Measurements from ENCODE around the gene SLFN11.

SLFN11 gene

GRCh38 chr17:35373534-35373983 is at the start of gene SLFN11:
TSS of gene SLFN11 (minus strand) at chr17:35373621. CDS start at chr17:35363807, 9,814 bp downstream.
- no peak for TF ChIP-seq USF1 (IDR thresholded peaks at IDR 0.05)
- no peak for TF ChIP-seq TCF12 (IDR thresholded peaks at IDR 0.05; ENCODE audit: low read depth)
- no peak for TF ChIP-seq ZBTB7A (IDR thresholded peaks at IDR 0.05; ENCODE audit: low read depth)
- TF ChIP-seq MAX (IDR thresholded peaks at IDR 0.05): no peak
- no peak for TF ChIP-seq TAF1 (IDR thresholded peaks at IDR 0.05; ENCODE audit: low read depth)
- TF ChIP-seq YY1 (IDR thresholded peaks at IDR 0.05; ENCODE audit: low read depth): no peak
- no peak for TF ChIP-seq RAD21 (IDR thresholded peaks at IDR 0.05; ENCODE audit: low read depth)
- no peak for TF ChIP-seq REST (IDR thresholded peaks at IDR 0.05; ENCODE audit: low read depth)
- TF ChIP-seq EGR1 (IDR thresholded peaks at IDR 0.05): no peak

GRCh38 chr17:35416659-35417058 is 43.2 kb upstream of the SLFN11 start:
- TF ChIP-seq EGR1 (IDR thresholded peaks at IDR 0.05) (no peak), MAX (IDR thresholded peaks at IDR 0.05) (no peak), CREB1 (IDR thresholded peaks at IDR 0.05; ENCODE audit: low read depth) (no peak), ZBTB7A (IDR thresholded peaks at IDR 0.05; ENCODE audit: low read depth) (no peak), NFIC (IDR thresholded peaks at IDR 0.05) (no peak), REST (IDR thresholded peaks at IDR 0.05; ENCODE audit: low read depth) (no peak), FOXM1 (IDR thresholded peaks at IDR 0.05; ENCODE audit: borderline replicate concordance, low read depth) (no peak), TAF1 (IDR thresholded peaks at IDR 0.05; ENCODE audit: low read depth) (no peak), TCF12 (IDR thresholded peaks at IDR 0.05; ENCODE audit: low read depth) (no peak), TEAD4 (IDR thresholded peaks at IDR 0.05) (no peak), USF1 (IDR thresholded peaks at IDR 0.05) (no peak), RAD21 (IDR thresholded peaks at IDR 0.05; ENCODE audit: low read depth) (no peak), CEBPB (IDR thresholded peaks at IDR 0.05) (no peak), EP300 (IDR thresholded peaks at IDR 0.05; ENCODE audit: borderline replicate concordance) (no peak), YY1 (IDR thresholded peaks at IDR 0.05; ENCODE audit: low read depth) (no peak)

- TF ChIP-seq USF1 (IDR thresholded peaks at IDR 0.05) (no peak), TAF1 (IDR thresholded peaks at IDR 0.05; ENCODE audit: low read depth) (no peak), EP300 (IDR thresholded peaks at IDR 0.05; ENCODE audit: borderline replicate concordance) (no peak), TCF12 (IDR thresholded peaks at IDR 0.05; ENCODE audit: low read depth) (no peak), MAX (IDR thresholded peaks at IDR 0.05) (no peak), REST (IDR thresholded peaks at IDR 0.05; ENCODE audit: low read depth) (no peak), TEAD4 (IDR thresholded peaks at IDR 0.05) (no peak), ZBTB7A (IDR thresholded peaks at IDR 0.05; ENCODE audit: low read depth) (no peak), CEBPB (IDR thresholded peaks at IDR 0.05) (no peak), YY1 (IDR thresholded peaks at IDR 0.05; ENCODE audit: low read depth) (no peak), FOXM1 (IDR thresholded peaks at IDR 0.05; ENCODE audit: borderline replicate concordance, low read depth) (no peak), NFIC (IDR thresholded peaks at IDR 0.05) (no peak), EGR1 (IDR thresholded peaks at IDR 0.05) (no peak), RAD21 (IDR thresholded peaks at IDR 0.05; ENCODE audit: low read depth) (no peak), CREB1 (IDR thresholded peaks at IDR 0.05; ENCODE audit: low read depth) (no peak)
These were observed 40.8 kb upstream of the SLFN11 start for GRCh38 chr17:35414247-35414646.

GRCh38 chr17:35407531-35407930 is 34.1 kb upstream of the SLFN11 start:
- TF ChIP-seq NFIC (IDR thresholded peaks at IDR 0.05) (no peak), YY1 (IDR thresholded peaks at IDR 0.05; ENCODE audit: low read depth) (no peak), TAF1 (IDR thresholded peaks at IDR 0.05; ENCODE audit: low read depth) (no peak), CREB1 (IDR thresholded peaks at IDR 0.05; ENCODE audit: low read depth) (no peak), MAX (IDR thresholded peaks at IDR 0.05) (no peak), RAD21 (IDR thresholded peaks at IDR 0.05; ENCODE audit: low read depth) (no peak), EGR1 (IDR thresholded peaks at IDR 0.05) (no peak), CEBPB (IDR thresholded peaks at IDR 0.05) (no peak), ZBTB7A (IDR thresholded peaks at IDR 0.05; ENCODE audit: low read depth) (no peak), TCF12 (IDR thresholded peaks at IDR 0.05; ENCODE audit: low read depth) (no peak), REST (IDR thresholded peaks at IDR 0.05; ENCODE audit: low read depth) (no peak), TEAD4 (IDR thresholded peaks at IDR 0.05) (no peak), FOXM1 (IDR thresholded peaks at IDR 0.05; ENCODE audit: borderline replicate concordance, low read depth) (no peak), EP300 (IDR thresholded peaks at IDR 0.05; ENCODE audit: borderline replicate concordance) (no peak), USF1 (IDR thresholded peaks at IDR 0.05) (no peak)

Data from Ishikawa (cell line).